AG20443 (cell line): ENCODE results near the gene SSH2.

Experiments used
- DNase-seq: peaks from one replicate; pipeline ENCODE4 v3.0.0; 2012; ENCODE audit warnings: low spot score, mixed read lengths

SSH2 gene

DNA sequence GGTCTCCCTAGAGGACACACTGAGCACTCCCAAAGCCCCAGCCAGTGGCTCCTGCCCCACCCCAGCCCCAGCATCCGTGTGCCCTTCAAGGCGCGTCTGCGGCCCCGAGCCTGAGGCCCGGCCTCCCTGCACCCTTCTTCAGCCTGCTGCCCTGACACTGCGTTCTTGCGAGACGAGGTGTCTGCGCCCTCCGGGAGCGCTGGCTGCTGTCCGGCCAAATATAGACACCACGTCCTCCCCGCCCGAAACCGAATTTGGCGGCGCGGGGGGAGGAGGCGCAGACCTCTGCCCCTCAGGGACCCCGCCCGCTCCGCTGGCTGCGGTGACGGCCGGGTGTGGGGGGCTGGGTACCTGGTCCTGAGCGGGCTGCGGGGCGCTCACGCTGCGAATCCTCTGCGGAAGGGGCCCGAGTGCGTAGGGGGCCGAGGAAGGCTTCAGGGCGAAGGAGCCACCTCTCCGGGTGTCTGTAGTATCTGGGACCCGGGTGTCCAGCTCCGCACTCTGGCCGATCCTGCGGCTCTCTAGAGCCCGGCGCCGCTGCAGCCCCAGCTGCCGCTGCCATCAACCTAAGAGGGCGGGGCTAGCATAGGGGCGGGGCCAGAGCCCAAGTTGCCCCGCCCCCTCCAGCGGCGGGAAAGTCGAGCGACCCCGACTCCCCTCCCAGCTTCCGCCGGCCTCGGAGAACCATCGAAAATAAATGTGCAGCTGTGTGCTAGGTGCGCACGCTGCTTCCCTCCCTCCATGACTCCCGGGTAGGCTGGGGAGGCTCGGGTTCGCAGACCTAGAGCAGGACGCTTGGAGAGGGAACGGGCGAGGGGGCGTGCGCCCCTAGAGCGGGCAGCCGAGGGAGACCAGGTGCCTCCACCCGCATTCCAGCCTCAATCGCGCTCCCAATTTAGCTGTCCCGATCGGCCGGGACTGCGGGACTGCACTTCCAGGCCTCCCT lies 307.4 kb downstream of the SSH2 start, which contains the start of gene CORO6:
TSS of gene CORO6 (minus strand) at position 576 of the 946 bp plus-strand sequence. CDS start 1,491 bp downstream, outside the sequence.
- peak; percentile 86 for DNase-seq

DNA sequence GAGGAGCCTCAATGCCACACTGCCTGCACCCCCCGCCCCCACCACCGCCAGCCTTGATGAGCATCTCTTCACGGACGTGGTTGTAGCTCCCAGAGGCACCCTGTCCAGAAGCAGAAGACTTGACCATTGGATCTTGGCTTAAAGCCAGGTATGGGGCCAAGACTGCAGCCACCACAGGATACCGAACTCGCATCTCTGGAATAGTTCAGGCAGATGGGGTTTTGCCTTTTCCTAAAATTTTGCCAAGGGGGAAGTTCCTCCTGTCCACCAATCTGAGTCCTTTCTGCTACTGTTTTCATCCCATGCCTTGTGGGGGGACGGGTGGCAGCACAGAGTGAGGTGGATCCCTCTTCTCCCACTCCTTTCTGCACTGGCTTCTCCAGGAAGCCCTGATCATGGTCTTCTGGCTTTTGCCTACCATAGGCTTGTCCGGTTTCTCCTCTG lies 308.3 kb downstream of the SSH2 start:
- DNase-seq = peak; percentile 25

DNA sequence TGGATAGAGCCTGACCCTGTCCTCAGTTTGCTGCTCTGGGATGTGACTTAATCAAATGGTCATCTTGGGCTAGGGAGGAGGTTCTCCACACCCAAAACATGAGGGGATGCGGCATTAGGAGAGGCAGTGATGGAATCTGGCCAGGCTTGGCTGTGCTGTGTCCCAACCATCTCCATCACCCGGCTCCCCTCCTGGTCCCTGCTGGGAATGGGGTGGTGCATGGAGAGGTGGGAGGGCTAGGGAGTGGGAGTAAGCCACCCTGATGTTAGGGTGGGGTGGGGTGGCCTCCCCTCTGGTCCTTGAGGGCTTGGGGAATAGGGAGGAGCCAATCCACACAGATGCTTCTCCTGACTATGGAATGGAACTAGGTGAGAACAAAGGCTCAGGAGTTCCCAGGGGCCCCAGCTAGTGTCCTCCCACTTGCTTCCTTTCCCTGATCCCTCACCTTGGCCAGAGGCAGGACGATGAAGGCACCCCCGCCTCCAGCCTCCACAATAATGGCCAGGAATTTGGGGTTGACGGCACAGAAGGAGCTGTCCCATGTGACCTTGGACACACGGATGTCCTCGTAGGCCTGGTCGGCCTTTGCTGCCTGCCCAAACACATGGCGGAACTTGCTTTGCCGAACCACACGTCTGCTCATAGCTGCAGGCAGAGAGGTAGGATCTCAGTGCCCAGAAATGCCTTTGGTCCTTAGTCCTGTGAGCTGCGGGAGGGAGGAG lies 309.1 kb downstream of the SSH2 start:
- DNase-seq = no peak

DNA sequence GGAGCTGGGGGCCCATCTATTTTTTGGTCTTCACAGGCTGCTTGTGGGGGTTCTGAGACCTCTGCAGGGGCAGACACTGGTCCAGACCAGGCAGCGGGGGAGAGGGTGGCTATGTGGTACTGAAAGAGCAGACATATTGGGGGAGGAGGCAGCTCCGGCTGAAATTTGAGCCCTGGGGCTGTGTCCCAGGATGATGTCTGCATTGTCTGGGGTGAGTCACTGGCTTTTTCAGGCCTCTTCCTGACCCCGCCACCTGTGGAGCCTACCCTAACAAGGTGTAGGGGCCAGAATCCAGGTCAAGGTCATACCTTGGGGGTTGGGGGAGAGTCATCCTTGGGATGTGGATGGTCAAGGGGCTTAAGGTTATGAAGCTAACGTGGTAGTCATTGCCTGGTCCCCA lies 309.8 kb downstream of the SSH2 start:
- peak; percentile 26 for DNase-seq

DNA sequence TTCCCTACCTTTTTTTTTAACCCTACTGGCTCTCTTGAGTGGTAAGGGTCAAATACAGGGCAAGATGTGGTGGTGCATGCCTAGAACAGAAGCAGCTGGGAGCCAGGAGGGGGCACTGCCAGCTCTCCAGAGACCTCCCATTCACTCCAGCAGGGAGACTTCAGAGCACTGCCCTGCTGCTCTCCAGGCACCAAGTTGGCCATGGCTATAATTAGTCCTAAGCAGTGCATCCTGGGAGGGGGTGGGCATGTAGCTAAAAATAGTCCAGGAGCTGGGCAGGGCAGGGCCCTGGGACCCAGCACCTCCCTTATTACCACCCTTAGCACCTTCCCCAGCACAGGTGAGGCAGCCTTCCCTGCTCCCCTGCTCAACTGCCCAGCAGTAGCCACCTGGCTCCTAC lies 310.8 kb downstream of the SSH2 start:
- DNase-seq = peak; percentile 28

DNA sequence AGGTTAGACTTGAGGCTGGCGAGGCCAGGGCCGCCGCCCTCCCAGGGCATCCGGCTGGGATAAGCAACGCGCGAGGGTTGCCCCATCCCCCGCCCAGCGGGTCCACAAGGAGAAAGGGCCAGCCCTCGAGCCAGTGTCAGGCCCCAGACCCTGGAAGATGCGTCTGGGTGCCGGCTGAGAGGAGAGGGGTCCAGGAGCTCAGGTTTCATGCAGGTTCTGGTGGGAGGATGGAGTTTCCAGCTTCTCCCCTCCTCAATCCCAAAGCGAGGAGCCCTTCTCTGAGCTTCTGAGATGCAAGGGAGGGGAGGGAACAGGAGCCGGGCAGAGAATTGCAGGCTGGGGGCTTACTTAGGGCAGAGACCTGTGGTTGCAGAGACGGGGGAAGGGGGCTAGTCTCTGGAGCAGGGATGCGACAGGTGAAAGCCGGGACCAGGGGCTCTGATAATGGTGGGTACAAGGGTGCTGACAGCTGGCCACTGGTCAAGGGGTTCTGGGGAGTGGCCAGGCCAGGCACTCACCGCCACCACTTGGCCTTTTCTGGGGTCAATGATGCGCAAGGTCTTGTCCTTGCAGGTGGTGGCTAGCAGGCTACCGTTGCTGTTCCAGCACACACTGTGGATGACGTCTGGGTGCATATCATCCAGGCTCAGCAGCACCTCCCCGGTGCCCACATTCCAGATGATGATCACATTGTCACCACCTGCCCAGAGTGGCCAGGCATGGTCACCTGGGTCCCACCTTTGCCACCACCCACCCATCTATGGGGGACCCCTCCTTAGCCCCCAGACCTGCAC lies 311.6 kb downstream of the SSH2 start:
- no peak for DNase-seq

DNA sequence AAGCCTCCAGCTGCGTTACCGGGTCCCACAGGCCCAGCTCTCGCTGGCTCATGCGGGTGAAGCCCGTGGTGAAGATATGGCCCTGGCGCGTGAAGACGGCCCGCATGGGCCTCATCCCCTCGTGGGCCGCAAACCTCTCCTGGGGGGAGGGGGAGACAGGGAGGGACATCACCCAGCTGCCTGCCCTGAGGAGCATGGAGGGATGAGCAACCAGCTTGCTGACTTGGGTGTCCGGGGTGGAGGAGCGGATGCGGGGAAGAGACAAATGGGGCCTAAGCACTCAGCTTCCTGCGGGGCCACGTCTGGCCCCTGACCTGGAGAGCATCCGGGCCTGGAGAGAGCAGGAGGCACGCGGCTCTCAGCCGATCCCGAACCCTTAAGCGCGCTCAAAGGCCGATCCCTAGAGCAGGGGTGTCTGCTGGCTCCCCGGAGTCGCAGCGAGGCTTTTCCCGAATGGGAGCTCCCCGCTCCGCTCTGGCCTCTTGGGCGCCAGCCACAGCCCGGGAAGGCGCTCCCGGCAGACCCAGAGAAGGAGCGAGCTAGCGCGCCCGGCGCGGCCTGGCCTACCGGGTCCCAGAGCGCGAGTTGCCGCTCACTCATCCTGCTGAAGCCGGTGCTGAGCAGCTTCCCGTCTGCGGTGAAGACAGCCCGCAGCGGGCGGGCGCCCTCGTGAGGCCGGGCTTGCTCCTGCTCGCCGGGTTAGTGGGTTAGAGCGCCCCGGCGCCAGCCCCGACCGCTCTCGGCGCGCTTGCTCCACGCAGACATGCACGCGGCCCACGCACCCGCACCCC lies 312.4 kb downstream of the SSH2 start:
- DNase-seq = peak; percentile 74

DNA sequence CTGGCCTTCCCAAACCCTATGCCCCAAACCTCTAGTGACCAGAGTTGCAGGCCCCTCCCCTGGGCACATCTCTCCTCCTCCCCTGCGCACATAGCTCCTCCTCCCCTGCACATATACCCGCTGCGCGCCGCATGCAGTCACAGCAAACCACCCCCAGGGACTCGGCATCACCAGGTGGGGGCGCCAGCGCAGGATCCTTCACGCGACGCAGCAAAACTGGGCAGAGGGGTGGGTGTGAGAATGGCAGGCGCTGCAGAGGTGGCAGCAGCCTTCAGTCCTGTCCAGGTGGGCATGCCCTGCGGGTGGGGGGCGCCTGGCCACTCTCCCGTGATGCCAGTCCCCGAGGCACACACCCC lies 312.9 kb downstream of the SSH2 start:
- DNase-seq = peak; percentile 69

DNA sequence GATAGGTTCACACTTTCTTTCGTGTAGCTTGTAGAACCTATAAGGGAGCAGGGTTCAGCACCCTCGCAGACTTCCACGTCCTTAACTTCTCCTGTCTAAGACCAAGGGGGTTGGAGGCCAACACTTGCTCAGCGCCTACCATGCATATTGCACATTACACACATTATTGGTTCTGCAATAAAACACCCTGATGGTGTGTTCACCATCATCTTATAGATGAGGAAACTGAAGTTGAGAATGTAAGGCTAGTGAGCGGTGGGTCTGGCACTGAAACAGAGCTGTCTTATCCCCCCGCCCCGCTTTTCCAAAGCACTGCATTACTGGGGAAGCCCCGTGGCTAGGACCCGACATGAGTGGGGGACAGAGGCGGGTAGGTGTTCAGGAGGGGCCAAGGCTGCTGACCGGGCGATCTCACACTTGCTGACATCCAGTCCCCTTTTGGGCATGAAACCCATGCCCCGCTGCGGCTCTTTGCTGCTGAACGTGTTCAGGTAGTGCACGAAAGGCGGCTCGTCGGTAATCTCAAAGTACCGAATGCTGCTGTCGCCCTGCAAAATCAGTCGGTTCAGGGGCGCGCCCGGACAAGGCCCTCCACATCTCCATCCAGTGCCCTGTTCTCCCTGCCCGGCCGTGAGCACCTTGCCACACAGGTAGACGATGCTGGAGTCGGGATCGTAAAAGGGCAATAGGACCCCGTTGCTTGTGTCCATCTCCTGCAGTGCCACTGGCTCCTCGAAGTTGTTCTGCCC lies 313.6 kb downstream of the SSH2 start:
- no peak for DNase-seq

DNA sequence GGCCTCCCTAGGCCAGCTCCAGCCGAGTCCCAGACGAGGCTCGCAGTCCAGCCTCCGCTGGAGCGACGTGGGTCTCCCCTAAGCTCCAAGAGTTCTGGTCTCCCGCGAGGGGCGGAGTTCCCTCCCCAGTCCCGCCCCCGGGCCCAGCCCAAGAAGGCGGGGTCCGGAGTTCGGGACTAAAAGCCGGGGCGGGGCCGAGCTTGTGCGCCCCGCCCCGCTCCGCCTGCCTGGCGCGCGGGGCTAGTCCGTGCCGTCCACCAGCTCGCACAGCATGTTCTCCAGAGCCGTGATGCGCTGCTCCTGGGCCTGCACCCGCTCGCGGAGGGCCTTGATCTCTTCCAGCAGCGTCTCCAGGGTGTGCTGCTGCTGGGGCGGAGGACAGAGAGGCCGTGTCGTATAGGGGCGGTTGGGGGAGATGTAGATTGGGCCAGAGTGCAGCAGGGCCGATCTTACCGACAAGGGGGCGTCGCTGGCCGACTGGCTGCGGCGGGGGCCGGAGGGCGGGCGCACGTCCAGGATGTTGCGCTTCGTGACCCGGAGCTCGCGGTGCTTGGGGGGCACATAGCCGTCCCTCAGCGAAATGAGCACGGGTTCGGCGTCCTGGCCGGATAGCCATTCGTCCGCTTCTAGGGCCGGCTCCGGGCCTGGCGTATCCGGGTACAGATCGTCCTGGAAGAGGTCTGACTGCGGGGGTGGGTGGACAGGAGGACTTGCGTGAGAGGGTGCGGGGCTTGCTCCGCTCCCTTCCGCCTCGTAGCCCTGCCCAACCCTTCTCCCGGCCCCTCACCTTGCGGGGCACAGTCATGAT lies 314.3 kb downstream of the SSH2 start:
- peak; percentile 96 for DNase-seq

DNA sequence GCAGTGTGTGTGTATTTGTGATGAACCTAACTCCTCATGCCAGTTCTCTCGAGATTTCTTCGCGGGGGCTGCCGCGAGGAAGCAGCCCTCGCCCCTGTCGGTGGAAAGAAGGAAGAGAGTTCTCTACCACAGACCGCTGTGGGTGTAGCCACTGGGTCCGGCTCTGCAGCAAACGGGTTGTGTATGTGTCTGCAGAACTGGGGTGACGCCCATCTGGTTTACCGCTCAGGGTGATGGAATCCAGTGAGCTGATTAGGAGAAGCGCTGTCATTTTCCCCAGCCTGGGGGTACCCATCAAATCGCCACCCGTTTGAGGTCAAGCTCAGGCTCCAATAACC lies 315.0 kb downstream of the SSH2 start:
- peak; percentile 58 for DNase-seq

DNA sequence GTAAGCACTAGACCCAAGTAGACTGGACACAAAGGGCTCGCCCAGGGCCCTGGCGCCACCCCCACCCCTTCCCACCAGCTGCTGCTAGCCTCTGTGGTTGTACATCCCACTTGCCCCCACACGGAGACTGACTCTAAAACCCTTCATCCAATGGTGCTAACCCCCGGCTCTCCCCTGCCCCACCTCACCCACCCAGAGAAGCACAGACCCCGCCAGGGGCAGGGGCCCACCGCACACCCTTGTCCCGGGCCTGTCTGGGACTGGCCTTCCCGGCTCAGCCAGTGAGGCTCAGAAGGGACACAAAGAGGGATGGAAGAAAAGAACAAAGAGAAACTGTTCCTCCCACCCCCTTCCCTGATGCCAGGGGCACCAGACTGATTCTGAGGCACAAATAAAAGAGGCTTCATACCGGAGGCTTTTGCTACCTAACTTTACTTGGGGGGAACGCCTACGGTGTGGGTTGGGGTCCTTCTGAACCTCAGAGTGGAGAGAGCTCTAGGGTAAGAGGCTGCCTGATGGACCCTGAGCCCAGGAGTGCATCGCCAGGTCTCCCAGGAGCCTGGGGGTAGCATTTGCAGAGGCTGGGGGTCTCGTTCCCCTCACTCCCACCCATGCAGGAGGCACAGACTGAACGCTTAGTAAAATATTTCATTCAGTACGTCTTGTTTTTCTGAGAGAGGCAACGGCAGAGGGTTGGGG lies 315.5 kb downstream of the SSH2 start:
- DNase-seq = no peak

DNA sequence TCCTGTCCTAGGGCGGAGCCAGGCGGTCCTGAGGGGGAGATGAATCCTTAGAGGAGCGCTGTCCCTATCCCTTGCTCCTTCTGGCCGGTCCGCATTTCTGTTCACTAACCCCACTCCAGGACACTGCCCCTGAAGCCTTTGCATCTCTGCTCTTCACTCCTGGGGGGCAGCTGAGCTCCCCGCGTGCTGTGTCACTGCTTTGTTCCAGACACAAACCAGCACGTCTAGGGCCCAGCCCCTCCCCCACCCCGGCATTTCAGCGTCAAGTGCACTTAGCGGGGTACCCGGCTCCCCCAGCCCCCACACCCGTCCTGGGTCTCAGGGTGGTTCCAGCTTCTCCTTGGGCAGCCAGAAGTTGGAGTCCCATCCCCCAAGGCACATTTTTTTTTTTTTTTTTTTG lies 316.2 kb downstream of the SSH2 start:
- no peak for DNase-seq

DNA sequence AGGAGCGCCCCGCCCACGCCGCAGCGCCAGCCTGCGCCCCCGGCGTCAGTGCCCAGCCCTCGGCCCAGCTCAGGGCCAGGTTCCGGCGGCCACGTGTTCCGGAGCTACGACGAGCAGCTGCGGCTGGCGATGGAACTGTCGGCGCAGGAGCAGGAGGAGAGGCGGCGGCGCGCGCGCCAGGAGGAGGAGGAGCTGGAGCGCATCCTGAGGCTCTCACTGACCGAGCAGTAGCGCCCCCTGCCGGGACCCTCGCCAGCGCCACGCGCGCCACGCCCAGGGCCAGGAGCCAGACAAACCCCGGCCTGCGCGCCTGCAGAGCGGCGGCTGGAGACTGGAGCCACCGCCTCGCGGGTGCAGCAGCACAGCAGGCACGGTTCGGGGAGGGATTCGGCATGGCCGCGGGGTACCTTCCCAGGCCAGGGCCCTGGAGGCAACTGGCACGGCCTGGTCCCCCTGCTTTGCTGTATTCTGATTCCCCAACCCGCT lies 316.6 kb downstream of the SSH2 start:
- peak; percentile 90 for DNase-seq

DNA sequence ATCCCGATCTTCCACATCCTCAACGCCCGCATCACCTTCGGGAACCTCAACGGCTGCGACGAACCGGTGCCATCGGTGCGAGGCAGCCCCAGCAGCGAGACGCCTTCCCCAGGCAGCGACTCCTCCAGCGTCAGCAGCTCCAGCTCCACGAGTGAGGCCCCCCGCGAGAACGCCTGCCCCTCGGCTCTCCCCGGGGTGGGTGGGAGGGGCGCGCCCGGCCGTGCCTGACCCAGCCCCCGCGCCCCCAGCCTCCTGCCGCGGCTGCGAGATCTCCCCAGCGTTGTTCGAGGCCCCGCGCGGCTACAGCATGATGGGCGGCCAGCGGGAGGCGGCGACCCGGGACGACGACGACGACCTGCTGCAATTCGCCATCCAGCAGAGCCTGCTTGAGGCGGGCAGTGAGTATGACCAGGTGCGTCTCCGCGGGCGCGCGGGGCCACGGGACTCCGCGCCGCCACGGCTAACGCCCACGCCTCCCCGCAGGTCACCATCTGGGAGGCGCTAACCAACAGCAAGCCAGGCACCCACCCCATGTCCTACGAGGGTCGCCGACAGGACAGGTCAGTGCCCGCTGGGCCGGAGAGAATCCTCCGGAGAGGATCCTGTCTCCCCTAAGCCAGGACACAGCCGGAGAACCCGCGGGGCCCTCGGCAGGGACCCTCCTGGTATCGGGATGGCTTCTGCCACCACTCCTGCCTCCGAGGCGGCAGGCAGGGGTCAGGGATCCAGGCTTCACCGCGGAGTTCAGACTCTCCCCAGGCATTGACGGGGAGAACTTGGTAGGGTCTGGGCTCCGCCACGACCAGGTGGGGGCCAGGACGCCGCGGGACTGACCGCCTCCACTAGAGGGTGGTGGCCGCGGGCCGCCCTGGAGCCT lies 317.4 kb downstream of the SSH2 start:
- no peak for DNase-seq

DNA sequence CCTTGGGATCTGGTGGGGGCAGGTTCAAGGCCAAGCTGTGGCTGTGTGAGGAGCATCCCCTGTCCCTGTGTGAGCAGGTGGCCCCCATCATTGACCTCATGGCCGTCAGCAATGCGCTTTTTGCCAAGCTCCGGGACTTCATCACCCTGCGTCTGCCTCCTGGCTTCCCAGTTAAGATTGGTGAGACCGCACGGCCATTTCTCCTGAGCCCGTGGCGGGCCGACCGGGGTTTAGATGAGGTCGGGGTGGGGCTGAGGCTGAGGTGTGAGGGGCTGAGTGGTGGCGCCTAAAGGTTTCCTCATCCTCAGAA lies 318.0 kb downstream of the SSH2 start:
- no peak for DNase-seq

DNA sequence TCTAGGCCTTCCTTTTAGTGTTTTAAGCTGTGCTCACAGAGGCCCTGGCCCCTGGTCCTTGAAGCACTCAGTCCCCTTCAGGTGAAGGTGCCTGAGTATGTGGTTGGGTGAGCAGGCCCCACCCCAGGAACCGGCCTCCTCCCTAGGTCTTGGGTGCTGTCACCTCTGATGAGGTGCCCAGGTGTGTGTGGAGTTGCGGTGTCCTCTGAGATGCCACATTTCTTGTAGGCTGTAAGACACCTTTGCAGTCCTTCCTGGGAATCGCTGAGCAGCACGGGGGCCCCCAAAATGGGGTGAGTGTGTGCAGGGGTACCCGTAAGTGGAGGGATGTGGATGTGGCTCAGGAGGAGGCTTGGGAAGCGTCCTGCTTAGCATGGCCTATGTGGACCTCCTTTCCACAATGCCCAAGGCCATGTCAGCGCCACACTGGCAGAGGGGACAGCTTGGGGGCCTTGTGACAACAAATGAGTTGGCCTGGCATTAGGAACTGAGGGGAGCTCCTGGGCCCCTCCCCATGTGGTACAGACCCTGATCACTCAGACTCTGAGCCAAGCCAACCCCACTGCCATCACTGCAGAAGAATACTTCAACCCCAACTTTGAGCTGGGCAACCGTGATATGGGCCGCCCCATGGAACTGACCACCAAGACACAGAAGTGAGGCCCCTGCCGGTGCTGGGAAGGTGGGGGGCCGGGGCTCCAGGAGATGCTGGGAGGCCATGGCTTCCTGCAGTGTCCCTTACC lies 318.5 kb downstream of the SSH2 start:
- no peak for DNase-seq

DNA sequence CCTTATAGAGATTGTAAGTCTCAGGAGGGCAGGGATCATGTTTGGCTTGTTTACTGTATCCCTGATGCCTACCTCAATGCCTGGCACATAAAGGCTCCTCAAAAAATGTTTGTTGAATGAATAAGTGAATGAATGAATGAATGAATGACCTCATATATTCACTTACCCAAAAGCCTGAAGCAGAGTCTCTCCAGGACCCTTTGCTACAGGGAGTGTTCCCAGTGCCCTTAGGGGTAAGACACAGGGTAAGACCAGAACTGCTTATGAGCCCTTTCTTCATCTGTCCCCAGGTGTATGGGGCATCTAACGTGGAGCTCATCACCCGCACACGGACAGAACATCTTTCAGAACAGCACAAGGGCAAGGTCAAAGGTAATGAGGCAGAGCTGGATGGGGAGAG lies 319.6 kb downstream of the SSH2 start:
- DNase-seq = no peak
